Astrocyte of the hippocampus (primary cell): ENCODE measurements around the gene DSCAML1.

ENCODE experiments used
- DNase-seq: peaks from one replicate; pipeline ENCODE4 v3.0.0; 2011; ENCODE audit warnings: low read depth, low spot score

DSCAML1 gene

GRCh38 chr11:117754030-117754429 is 43.0 kb downstream of the DSCAML1 start:
- no peak for DNase-seq

GRCh38 chr11:117752721-117753237 is 44.2 kb downstream of the DSCAML1 start:
- no peak for DNase-seq

- DNase-seq = no peak
Observed at GRCh38 chr11:117752071-117752470, 44.9 kb downstream of the DSCAML1 start.

GRCh38 chr11:117750916-117751662 is 45.9 kb downstream of the DSCAML1 start:
- DNase-seq = no peak

- no peak for DNase-seq
Observed at GRCh38 chr11:117750357-117750756, 46.7 kb downstream of the DSCAML1 start.

- no peak for DNase-seq
Observed at GRCh38 chr11:117749541-117749910, 47.5 kb downstream of the DSCAML1 start.

GRCh38 chr11:117748771-117749540 is 48.1 kb downstream of the DSCAML1 start:
- no peak for DNase-seq

- DNase-seq = no peak
Observed at GRCh38 chr11:117747892-117748291, 49.1 kb downstream of the DSCAML1 start.

- no peak for DNase-seq
Observed at GRCh38 chr11:117745346-117745745, 51.7 kb downstream of the DSCAML1 start.

- no peak for DNase-seq
Observed at GRCh38 chr11:117744471-117745150, 52.4 kb downstream of the DSCAML1 start.

GRCh38 chr11:117743121-117743815 is 53.7 kb downstream of the DSCAML1 start:
- no peak for DNase-seq

- DNase-seq = no peak
Observed at GRCh38 chr11:117738246-117738957, 58.6 kb downstream of the DSCAML1 start.

GRCh38 chr11:117735350-117735977 is 61.6 kb downstream of the DSCAML1 start:
- DNase-seq = no peak

GRCh38 chr11:117734601-117735024 is 62.4 kb downstream of the DSCAML1 start:
- no peak for DNase-seq

GRCh38 chr11:117733316-117733715 is 63.7 kb downstream of the DSCAML1 start:
- no peak for DNase-seq

- no peak for DNase-seq
Observed at GRCh38 chr11:117731722-117732290, 65.2 kb downstream of the DSCAML1 start.

- DNase-seq = no peak
Observed at GRCh38 chr11:117730208-117730800, 66.7 kb downstream of the DSCAML1 start.

GRCh38 chr11:117725048-117725734 is 71.8 kb downstream of the DSCAML1 start:
- no peak for DNase-seq

- no peak for DNase-seq
Observed at GRCh38 chr11:117724621-117725020, 72.4 kb downstream of the DSCAML1 start.
